Thyroid gland (tissue), 4 donors: ENCODE results near the gene PPP1CB.

Experiments
- POLR2A ChIP-seq, 2 donors: fragments of 450-650 bp; IDR thresholded peaks; one replicate each; pipeline ENCODE4 v1.6.1; 2017; ENCODE audit warnings: antibody characterized with exemption in 2 of 2, mild to moderate bottlenecking in 2 of 2, moderate library complexity in 1 of 2
- TF ChIP-seq, protein P1 (sequence below), 6 experiments: fragments of 200-600 bp in 3 of 6; fragments of 450-650 bp in 3 of 6; sonication (generic) in 3 of 6; IDR thresholded peaks; one replicate each; pipeline ENCODE4 v1.5.1; 2016 to 2019; ENCODE audit warnings: antibody characterized with exemption in 6 of 6, mild to moderate bottlenecking in 2 of 6, inconsistent platforms in 1 of 6, moderate library complexity in 1 of 6

GRCh38 chr2:28748941-28749340, 2.7 kb upstream of the PPP1CB start:
- TF ChIP-seq, protein P1, sequence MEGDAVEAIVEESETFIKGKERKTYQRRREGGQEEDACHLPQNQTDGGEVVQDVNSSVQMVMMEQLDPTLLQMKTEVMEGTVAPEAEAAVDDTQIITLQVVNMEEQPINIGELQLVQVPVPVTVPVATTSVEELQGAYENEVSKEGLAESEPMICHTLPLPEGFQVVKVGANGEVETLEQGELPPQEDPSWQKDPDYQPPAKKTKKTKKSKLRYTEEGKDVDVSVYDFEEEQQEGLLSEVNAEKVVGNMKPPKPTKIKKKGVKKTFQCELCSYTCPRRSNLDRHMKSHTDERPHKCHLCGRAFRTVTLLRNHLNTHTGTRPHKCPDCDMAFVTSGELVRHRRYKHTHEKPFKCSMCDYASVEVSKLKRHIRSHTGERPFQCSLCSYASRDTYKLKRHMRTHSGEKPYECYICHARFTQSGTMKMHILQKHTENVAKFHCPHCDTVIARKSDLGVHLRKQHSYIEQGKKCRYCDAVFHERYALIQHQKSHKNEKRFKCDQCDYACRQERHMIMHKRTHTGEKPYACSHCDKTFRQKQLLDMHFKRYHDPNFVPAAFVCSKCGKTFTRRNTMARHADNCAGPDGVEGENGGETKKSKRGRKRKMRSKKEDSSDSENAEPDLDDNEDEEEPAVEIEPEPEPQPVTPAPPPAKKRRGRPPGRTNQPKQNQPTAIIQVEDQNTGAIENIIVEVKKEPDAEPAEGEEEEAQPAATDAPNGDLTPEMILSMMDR (IDR thresholded peaks at IDR 0.05), result no peak
- TF ChIP-seq POLR2A (IDR thresholded peaks at IDR 0.05), result no peak
